Renal pelvis (tissue), 4 donors: ENCODE measurements around the gene GNB3. TPM values are rescaled to one million over a fixed set of nuclear protein-coding genes. Genes with fewer than 3 reads are reported as not detected.
"Not testable (repeated sequence)": the region's sequence is repeated elsewhere in the genome, so short reads cannot be mapped to it uniquely, and the experiment has no call there.

Source experiments
- DNase-seq: peaks from one replicate; pipeline ENCODE4 v3.0.0-alpha.2; 2013
- polyA plus RNA-seq, 3 donors: library from polyadenylated mRNA; unstranded; fragments of 120-200 nt; gene quantifications; one replicate each; pipeline ENCODE4 v1.2.1, GENCODE V29; 2013; ENCODE audit not compliant: insufficient read length in 3 of 3

Gene GNB3
- polyA plus RNA-seq, 3 donors: 7.0 to 13.0 (median 9.9) TPM

DNA sequence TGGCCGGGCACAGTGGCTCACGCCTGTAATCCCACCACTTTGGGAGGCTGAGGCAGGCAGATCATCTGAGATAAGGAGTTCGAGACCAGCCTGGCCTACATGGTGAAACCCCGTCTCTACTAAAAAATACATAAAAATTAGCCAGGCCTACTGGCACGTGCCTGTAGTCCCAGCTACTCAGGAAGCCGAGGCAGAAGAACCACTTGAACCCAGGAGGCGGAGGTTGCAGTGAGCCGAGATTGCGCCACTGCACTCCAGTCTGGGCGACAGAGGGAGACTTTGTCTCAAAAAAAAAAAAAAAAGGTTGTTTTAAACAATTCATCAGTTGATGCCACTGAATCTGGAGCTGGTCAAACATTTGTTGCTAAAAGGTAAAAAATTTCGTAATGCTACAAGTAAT, 39.1 kb downstream of the GNB3 start:
- DNase-seq: not testable (repeated sequence)

GRCh38 chr12:6883252-6883651, 42.5 kb downstream of the GNB3 start:
- DNase-seq: no peak

DNA sequence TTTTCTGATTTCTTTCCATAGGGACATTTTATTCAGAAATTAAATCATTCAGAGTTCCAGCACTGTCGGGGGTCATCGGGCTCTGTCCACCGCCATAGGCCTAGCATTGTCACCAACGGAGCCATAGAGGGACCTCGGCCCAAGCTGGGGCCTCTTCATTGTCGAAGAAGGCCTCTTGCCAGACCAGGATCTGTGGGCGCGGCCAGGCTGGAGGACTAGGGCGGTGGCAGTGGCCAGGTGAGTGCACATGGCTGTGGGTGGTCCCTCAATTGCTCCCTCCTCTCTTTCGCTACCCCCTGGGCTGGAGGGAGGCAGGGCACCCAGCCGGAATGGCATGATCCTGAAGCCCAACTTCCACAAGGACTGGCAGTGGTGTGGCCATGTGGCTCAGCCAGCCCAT, 43.0 kb downstream of the GNB3 start:
- no peak for DNase-seq

GRCh38 chr12:6884539-6884938, 43.8 kb downstream of the GNB3 start:
- no peak for DNase-seq

DNA sequence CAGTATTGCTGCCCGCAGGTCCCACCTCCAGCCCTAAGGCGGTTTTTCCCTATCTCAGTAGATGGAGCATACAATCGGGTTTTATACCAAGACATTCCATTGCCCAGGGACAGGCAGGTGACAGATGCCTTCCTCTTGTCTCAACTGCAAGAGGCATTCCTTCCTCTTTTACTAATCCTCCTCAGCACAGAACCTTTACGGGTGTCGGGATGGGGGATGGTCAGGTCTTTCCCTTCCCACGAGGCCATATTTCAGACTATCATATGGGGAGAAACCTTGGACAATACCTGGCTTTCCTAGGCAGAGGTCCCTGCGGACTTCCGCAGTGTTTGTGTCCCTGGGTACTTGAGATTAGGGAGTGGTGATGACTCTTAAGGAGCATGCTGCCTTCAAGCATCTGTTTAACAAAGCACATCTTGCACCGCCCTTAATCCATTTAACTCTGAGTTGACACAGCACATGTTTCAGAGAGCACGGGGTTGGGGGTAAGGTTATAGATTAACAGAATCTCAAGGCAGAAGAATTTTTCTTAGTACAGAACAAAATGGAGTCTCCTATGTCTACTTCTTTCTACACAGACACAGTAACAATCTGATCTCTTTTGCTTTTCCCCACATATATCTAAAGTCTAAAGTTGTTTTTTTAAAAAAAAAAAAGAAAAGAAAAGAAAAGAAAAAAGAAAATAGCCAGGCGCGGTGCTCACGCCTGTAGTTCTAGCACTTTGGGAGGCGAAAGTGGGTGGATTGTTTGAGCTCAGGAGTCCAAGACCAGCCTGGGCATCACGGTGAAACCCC, 45.7 kb downstream of the GNB3 start:
- not testable (repeated sequence) for DNase-seq

DNA sequence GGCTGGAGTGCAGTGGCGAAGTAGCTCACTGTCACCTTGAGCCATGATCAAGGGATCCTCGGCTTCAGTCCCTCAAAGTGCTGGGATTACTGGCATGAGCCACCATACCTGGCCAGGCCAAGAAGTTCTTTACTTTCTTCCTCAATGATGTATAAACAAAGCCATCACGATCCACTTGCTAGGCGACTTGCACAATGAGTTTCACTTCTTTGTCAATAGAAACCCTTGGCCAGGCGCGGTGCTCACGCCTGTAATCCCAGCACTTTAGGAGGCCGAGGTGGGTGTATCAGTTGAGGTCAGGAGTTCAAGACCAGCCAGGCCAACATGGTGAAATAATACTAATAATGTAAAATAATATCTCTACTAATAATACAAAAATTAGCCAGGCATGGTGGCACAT, 46.7 kb downstream of the GNB3 start:
- DNase-seq: no peak

GRCh38 chr12:6888360-6888759, 47.6 kb downstream of the GNB3 start:
- no peak for DNase-seq

GRCh38 chr12:6888794-6889193, 48.1 kb downstream of the GNB3 start:
- DNase-seq: not testable (repeated sequence)

DNA sequence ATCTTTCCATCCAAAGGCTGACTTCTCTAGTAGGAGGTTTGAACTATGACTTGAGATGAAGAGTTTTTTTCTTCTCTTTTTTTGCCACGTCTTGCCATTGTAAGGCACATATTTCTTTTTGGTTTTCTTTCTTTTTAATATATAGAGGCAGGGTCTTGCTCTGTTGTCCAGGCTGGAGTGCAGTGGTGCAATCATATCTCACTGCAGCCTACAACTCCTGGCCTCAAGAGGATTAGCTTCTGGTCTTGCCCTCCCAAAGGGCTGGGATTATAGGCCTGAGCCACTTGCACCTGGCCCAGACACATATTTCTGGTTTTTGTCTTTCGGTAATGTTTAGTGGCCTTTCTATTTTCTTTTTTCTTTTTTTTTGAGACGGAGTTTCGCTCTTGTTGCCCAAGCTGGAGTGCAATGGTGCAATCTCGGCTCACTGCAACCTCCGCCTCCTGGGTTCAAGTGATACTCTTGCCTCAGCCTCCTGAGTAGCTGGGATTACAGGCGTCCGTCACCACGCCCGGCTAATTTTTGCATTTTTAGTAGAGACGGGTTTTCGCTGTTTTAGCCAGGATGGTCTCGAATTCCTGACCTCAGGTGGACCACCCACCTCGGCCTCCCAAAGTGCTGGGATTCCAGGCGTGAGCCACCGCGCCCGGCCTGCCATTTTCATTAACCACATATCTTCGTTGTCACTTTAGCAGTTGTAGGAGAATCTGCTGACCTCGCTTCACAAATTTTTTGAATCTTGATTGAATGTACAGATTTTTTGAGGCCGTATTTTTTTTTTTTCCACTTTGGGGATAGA, 49.2 kb downstream of the GNB3 start:
- not testable (repeated sequence) for DNase-seq

DNA sequence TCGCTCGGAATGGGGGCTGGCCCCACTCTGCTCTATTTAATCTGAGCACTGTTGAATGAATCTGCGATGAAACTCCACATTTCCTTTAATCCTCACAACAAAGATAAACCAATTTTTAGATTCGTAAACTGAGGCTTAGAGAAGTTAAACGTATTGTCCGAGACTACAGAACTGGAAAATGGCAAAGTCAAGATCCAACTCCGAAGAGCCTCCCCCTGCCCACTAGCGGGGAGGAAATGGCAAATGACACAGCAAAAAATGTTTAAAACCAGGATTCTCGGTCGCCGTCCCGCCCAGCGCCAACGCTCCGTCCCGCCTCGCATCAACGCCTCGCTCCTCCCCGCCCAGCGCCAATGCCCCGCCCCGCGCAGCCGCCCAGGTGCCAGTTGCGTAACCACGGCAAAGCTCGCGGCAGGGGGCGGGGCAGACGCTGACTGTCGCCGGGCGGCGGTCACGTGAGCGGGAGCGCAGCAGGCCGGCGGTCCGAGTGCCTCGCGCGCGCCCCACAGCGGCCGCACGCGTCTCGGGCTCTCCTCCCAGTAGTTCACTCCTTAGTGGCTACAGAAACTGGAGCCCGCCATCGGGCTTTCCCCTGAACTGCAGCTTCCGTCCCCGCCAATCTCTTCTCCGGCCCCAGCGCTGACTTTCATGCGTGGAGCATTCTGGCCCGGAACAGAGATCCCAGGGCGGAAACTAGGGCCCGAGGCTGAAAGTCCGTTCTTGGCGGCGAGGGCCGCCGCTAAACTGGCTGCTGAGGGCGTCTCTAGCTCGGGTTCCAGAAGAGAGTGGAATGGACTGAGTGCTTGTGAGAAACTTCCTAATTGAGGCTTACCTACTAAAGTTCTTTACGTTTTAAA, 50.3 kb downstream of the GNB3 start:
- peak; percentile 98 for DNase-seq

DNA sequence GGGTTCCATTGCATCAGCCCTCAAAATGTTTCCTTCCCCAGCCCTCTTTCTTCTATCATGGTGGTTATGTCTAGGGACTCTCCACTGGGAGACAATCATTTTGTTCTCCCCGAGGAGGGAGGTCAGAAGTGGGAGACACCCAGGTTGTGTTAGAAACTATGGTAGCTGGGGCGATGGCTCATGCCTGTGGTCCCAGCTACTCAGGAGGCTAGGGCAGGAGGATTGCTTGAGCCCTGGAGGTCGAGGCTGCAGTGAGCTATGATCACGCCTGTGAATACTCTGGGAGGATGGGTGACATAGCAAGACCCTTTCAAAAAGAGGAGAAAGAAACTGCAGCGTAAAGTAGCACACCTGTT, 50.9 kb downstream of the GNB3 start:
- no peak for DNase-seq

DNA sequence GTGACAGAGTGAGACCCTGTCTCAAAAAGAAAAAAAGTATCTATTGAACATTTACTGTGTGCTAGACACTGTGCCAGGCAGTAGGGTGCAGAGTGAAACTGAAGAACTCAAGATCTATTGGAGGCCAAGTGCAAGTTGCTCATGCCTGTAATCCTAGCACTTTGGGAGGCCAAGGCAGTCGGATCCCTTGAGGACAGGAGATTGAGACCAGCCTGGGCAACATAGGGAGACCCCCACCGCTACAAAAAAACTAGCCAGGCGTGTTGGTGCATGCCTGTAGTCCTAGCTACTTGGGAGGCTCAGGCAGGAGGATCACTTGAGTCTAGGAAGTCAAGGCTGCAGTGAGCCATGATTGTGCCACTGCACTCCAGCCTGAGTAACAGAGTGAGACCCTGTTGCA, 52.0 kb downstream of the GNB3 start:
- not testable (repeated sequence) for DNase-seq

DNA sequence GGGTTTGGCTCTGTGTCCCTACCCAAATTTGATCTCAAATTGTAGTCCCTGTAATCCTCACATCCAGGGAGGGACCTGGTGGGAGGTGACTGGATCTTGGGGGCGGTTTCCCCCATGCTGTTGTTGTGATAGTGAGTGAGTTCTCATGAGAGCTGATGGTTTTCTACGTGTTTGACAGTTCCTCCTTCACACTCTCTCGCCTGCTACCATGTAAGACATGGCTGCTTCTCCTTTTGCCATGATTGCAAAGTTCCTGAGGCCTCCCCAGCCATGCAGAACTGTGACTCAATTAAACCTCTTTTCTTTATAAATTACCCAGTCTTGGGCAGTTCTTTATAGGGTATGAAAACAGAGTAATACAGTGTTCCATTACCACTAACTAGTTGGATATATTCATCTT, 53.6 kb downstream of the GNB3 start:
- DNase-seq: no peak

Other genes with a start within 250 kb of the GNB3 start
- gene CHD4, start 233.5 kb upstream of the GNB3 start, polyA plus RNA-seq: 100 to 1,000 TPM; 307 to 315 (median 315) TPM
- gene LPAR5, start 205.0 kb upstream of the GNB3 start, polyA plus RNA-seq: 1 to 10 TPM; 1.1 to 1.5 (median 1.4) TPM
- gene ACRBP, start 193.5 kb upstream of the GNB3 start, polyA plus RNA-seq: 1 to 10 TPM; 4.6 to 8.0 (median 7.7) TPM
- 100 to 1,000 TPM; 112 to 119 (median 119) TPM for gene ING4, start 177.8 kb upstream of the GNB3 start, polyA plus RNA-seq
- gene ZNF384, start 151.6 kb upstream of the GNB3 start, polyA plus RNA-seq: 100 to 1,000 TPM in 2 of 3 donors, 10 to 100 TPM in 1; 82.7 to 105 (median 102) TPM
- 10 to 100 TPM; 12.8 to 15.3 (median 14.3) TPM for gene PIANP, start 140.1 kb upstream of the GNB3 start, polyA plus RNA-seq
- gene COPS7A, start 116.9 kb upstream of the GNB3 start, polyA plus RNA-seq: 10 to 100 TPM; 68.4 to 70.3 (median 69.4) TPM
- gene MLF2, start 87.8 kb upstream of the GNB3 start, polyA plus RNA-seq: 100 to 1,000 TPM; 213 to 247 (median 244) TPM
- gene PTMS, start 74.6 kb upstream of the GNB3 start, polyA plus RNA-seq: 100 to 1,000 TPM; 589 to 718 (median 618) TPM
- 1 to 10 TPM; 1.1 to 2.0 (median 1.4) TPM for gene LAG3, start 68.4 kb upstream of the GNB3 start, polyA plus RNA-seq
- gene CD4, start 51.4 kb upstream of the GNB3 start, polyA plus RNA-seq: 10 to 100 TPM; 31.0 to 33.1 (median 32.1) TPM
- 10 to 100 TPM; 33.9 to 36.0 (median 35.9) TPM for gene GPR162, start 19.1 kb upstream of the GNB3 start, polyA plus RNA-seq
- 10 to 100 TPM; 35.2 to 48.0 (median 38.3) TPM for gene P3H3, start 12.5 kb upstream of the GNB3 start, polyA plus RNA-seq
- 10 to 100 TPM; 27.2 to 37.0 (median 29.7) TPM for gene CDCA3, start 10.4 kb downstream of the GNB3 start, polyA plus RNA-seq
- 10 to 100 TPM; 60.3 to 70.2 (median 69.8) TPM for gene USP5, start 11.2 kb downstream of the GNB3 start, polyA plus RNA-seq
- 100 to 1,000 TPM; 560 to 690 (median 592) TPM for gene TPI1, start 26.6 kb downstream of the GNB3 start, polyA plus RNA-seq
- 10 to 100 TPM; 14.8 to 16.8 (median 16.8) TPM for gene SPSB2, start 32.4 kb downstream of the GNB3 start, polyA plus RNA-seq
- gene LRRC23, start 63.9 kb downstream of the GNB3 start, polyA plus RNA-seq: 10 to 100 TPM; 20.5 to 21.0 (median 20.9) TPM
- gene ENO2, start 73.7 kb downstream of the GNB3 start, polyA plus RNA-seq: 10 to 100 TPM; 12.6 to 17.2 (median 14.1) TPM
- 100 to 1,000 TPM; 116 to 147 (median 131) TPM for gene ATN1, start 87.0 kb downstream of the GNB3 start, polyA plus RNA-seq
- 1 to 10 TPM in 1 of 3 donors, not detected in 2; 5.8 TPM for gene RNU7-1, start 102.9 kb downstream of the GNB3 start, polyA plus RNA-seq
- gene C12orf57, start 103.1 kb downstream of the GNB3 start, polyA plus RNA-seq: 100 to 1,000 TPM; 135 to 204 (median 158) TPM
- 10 to 100 TPM; 21.1 to 25.2 (median 25.1) TPM for gene PTPN6, start 110.4 kb downstream of the GNB3 start, polyA plus RNA-seq
- gene PHB2, start 129.7 kb downstream of the GNB3 start, polyA plus RNA-seq: 100 to 1,000 TPM; 256 to 302 (median 298) TPM
- 10 to 100 TPM; 41.0 to 53.3 (median 50.5) TPM for gene EMG1, start 130.0 kb downstream of the GNB3 start, polyA plus RNA-seq
- 10 to 100 TPM; 56.5 to 69.0 (median 66.6) TPM for gene LPCAT3, start 177.6 kb downstream of the GNB3 start, polyA plus RNA-seq
- 10 to 100 TPM; 43.0 to 49.6 (median 47.4) TPM for gene C1S, start 219.8 kb downstream of the GNB3 start, polyA plus RNA-seq